Esophagus squamous epithelium (tissue), 4 donors: ENCODE data around the gene RNF212.

Experiments
- POLR2A ChIP-seq, 4 donors: fragments of 450-650 bp; IDR thresholded peaks; one replicate each; pipeline ENCODE4 v1.6.1; 2017; ENCODE audit warnings: antibody characterized with exemption in 4 of 4, mild to moderate bottlenecking in 4 of 4, moderate library complexity in 3 of 4
- TF ChIP-seq, protein P1 (sequence below), 6 experiments: fragments of 450-650 bp in 4 of 6; fragments of 200-600 bp in 2 of 6; sonication (generic) in 2 of 6; IDR thresholded peaks; one replicate each; pipeline ENCODE4 v1.5.1; 2016 to 2019; ENCODE audit warnings: antibody characterized with exemption in 6 of 6, mild to moderate bottlenecking in 4 of 6, moderate library complexity in 4 of 6

- no peak for TF ChIP-seq POLR2A (IDR thresholded peaks at IDR 0.05)
- TF ChIP-seq, protein P1, sequence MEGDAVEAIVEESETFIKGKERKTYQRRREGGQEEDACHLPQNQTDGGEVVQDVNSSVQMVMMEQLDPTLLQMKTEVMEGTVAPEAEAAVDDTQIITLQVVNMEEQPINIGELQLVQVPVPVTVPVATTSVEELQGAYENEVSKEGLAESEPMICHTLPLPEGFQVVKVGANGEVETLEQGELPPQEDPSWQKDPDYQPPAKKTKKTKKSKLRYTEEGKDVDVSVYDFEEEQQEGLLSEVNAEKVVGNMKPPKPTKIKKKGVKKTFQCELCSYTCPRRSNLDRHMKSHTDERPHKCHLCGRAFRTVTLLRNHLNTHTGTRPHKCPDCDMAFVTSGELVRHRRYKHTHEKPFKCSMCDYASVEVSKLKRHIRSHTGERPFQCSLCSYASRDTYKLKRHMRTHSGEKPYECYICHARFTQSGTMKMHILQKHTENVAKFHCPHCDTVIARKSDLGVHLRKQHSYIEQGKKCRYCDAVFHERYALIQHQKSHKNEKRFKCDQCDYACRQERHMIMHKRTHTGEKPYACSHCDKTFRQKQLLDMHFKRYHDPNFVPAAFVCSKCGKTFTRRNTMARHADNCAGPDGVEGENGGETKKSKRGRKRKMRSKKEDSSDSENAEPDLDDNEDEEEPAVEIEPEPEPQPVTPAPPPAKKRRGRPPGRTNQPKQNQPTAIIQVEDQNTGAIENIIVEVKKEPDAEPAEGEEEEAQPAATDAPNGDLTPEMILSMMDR (IDR thresholded peaks at IDR 0.05) = no peak
Observed at GRCh38 chr4:1031346-1031745, 82.0 kb downstream of the RNF212 start.
